HepG2 (cell line): Measurements from ENCODE around the gene MAML1. TPM values are rescaled to one million over a fixed set of nuclear protein-coding genes. Genes with fewer than 3 reads are reported as not detected.

Source experiments
- BATF2 ChIP-seq: sonication (generic); formaldehyde crosslinking; IDR thresholded peaks from 2 replicates; pipeline ENCODE4 v1.8.0; 2022; ENCODE audit warnings: mild to moderate bottlenecking, missing genetic modification reagents, moderate library complexity
- BCL6 ChIP-seq: IDR thresholded peaks from 2 replicates; pipeline ENCODE4 v1.6.1; 2016; ENCODE audit warnings: missing genetic modification reagents, missing compliant biosample characterization
- CENPX ChIP-seq: sonication (generic); formaldehyde crosslinking; IDR thresholded peaks from 2 replicates; pipeline ENCODE4 v1.9.0; 2021; ENCODE audit warnings: mild to moderate bottlenecking, missing genetic modification reagents, moderate library complexity
- CSRNP2 ChIP-seq: sonication (generic); formaldehyde crosslinking; conservative IDR thresholded peaks from 2 replicates; pipeline ENCODE4 v1.8.0; 2022; ENCODE audit warnings: low read depth, missing genetic modification reagents
- EP300 ChIP-seq, 3 experiments: sonication (generic) in 1 of 3; formaldehyde crosslinking in 1 of 3; IDR thresholded peaks; 2 replicates each; pipeline versions ENCODE4 v1.5.1 to v1.6.1; 2011 to 2020; ENCODE audit warnings: low read depth in 2 of 3, low read length in 2 of 3, borderline replicate concordance in 1 of 3, improper control_type of control experiment in 1 of 3, mild to moderate bottlenecking in 1 of 3, missing genetic modification reagents in 1 of 3, moderate library complexity in 1 of 3
- FIP1L1 ChIP-seq: fragments of 200-400 bp; formaldehyde crosslinking; IDR thresholded peaks from 2 replicates; pipeline ENCODE4 v1.6.1; 2018; ENCODE audit warnings: low read depth, mild to moderate bottlenecking, low read length, moderate library complexity, borderline replicate concordance; ENCODE audit not compliant: insufficient read depth
- GTF2F1 ChIP-seq: fragments of 150-350 bp; IDR thresholded peaks from 2 replicates; pipeline ENCODE4 v1.6.1; 2014; ENCODE audit warnings: low read length
- HOXA5 ChIP-seq: sonication (generic); formaldehyde crosslinking; IDR thresholded peaks from 2 replicates; pipeline ENCODE4 v1.4.0; 2020; ENCODE audit warnings: missing genetic modification reagents
- KLF15 ChIP-seq: sonication (generic); formaldehyde crosslinking; IDR thresholded peaks from 2 replicates; pipeline ENCODE4 v1.8.1; 2023; ENCODE audit warnings: borderline replicate concordance, mild to moderate bottlenecking, inconsistent platforms, missing genetic modification reagents, mixed read lengths
- MIER2 ChIP-seq: IDR thresholded peaks from 2 replicates; pipeline ENCODE4 v1.6.1; 2016; ENCODE audit warnings: missing biosample characterization, missing genetic modification reagents
- MXI1 ChIP-seq: IDR thresholded peaks from 3 replicates; pipeline ENCODE4 v1.6.1; 2012; ENCODE audit warnings: low read depth, low read length, inconsistent platforms, borderline replicate concordance
- NCOA2 ChIP-seq: sonication (generic); formaldehyde crosslinking; IDR thresholded peaks from 2 replicates; pipeline ENCODE4 v1.8.0; 2022; ENCODE audit warnings: inconsistent platforms
- ONECUT2 ChIP-seq: sonication (generic); formaldehyde crosslinking; IDR thresholded peaks from 2 replicates; pipeline ENCODE4 v1.4.0; 2020; ENCODE audit warnings: missing genetic modification reagents
- POGK ChIP-seq: sonication (generic); formaldehyde crosslinking; conservative IDR thresholded peaks from 2 replicates; pipeline ENCODE4 v1.8.0; 2022; ENCODE audit warnings: mild to moderate bottlenecking, moderate library complexity, missing genetic modification reagents
- POLR2AphosphoS5 ChIP-seq: IDR thresholded peaks from 2 replicates; pipeline ENCODE4 v1.6.1; 2012; ENCODE audit warnings: low read depth, low read length
- RARG ChIP-seq: sonication (generic); formaldehyde crosslinking; IDR thresholded peaks from 2 replicates; pipeline ENCODE4 v1.4.0; 2020; ENCODE audit warnings: low read depth, mild to moderate bottlenecking, missing genetic modification reagents
- RBM22 ChIP-seq: fragments of 200-400 bp; formaldehyde crosslinking; optimal IDR thresholded peaks from 2 replicates; pipeline ENCODE3; 2017; ENCODE audit warnings: mild to moderate bottlenecking, low read length, moderate library complexity
- SOX13 ChIP-seq, 3 experiments: fragments of 450-650 bp in 1 of 3; sonication (generic) in 1 of 3; formaldehyde crosslinking in 1 of 3; IDR thresholded peaks in 2 of 3; conservative IDR thresholded peaks in 1 of 3; 2 replicates each; pipeline versions ENCODE4 v1.5.0 to v1.6.1; 2016 to 2020; ENCODE audit warnings: antibody characterized with exemption in 1 of 3, mild to moderate bottlenecking in 1 of 3, missing compliant biosample characterization in 1 of 3, missing genetic modification reagents in 1 of 3, moderate library complexity in 1 of 3
- SP5 ChIP-seq: IDR thresholded peaks from 2 replicates; pipeline ENCODE4 v1.6.1; 2016; ENCODE audit warnings: low read depth, borderline replicate concordance
- ZNF3 ChIP-seq: IDR thresholded peaks from 2 replicates; pipeline ENCODE4 v1.7.0; 2017; ENCODE audit warnings: inconsistent platforms
- ZNF510 ChIP-seq: sonication (generic); formaldehyde crosslinking; IDR thresholded peaks from 2 replicates; pipeline ENCODE4 v1.4.0; 2020; ENCODE audit warnings: low read depth, mild to moderate bottlenecking, missing genetic modification reagents
- ZNF572 ChIP-seq: sonication (generic); formaldehyde crosslinking; IDR thresholded peaks from 2 replicates; pipeline ENCODE4 v1.5.1; 2020; ENCODE audit warnings: mild to moderate bottlenecking, missing genetic modification reagents
- ZNF652 ChIP-seq: IDR thresholded peaks from 2 replicates; pipeline ENCODE4 v1.6.1; 2016; ENCODE audit warnings: low read depth, borderline replicate concordance
- ZNF703 ChIP-seq: sonication (generic); formaldehyde crosslinking; IDR thresholded peaks from 2 replicates; pipeline ENCODE4 v1.5.1; 2020; ENCODE audit warnings: missing genetic modification reagents, mild to moderate bottlenecking, moderate library complexity, borderline replicate concordance
- ZNF749 ChIP-seq: sonication (generic); formaldehyde crosslinking; IDR thresholded peaks from 2 replicates; pipeline ENCODE4 v1.8.0; 2022; ENCODE audit warnings: mild to moderate bottlenecking, missing genetic modification reagents, moderate library complexity, borderline replicate concordance
- ZNF776 ChIP-seq: sonication (generic); formaldehyde crosslinking; IDR thresholded peaks from 2 replicates; pipeline ENCODE4 v1.4.0; 2020; ENCODE audit warnings: mild to moderate bottlenecking, missing genetic modification reagents
- ZNF790 ChIP-seq: sonication (generic); formaldehyde crosslinking; IDR thresholded peaks from 2 replicates; pipeline ENCODE4 v1.8.0; 2022; ENCODE audit warnings: missing genetic modification reagents, mild to moderate bottlenecking, borderline replicate concordance
- polyA plus RNA-seq, 8 experiments: library from polyadenylated mRNA; depleted of rRNA in 3 of 8; stranded (reverse) in 7 of 8; unstranded in 1 of 8; fragments of >200 nt; fragmentation: Illumina TruSeq in 4 of 8; extraction: Trizol in 4 of 8; gene quantifications; 2 replicates each; pipeline versions ENCODE4 v1.2.1 to v1.2.3, GENCODE V29; 2011 to 2016; ENCODE audit warnings: low read depth in 4 of 8, missing spikeins in 1 of 8, mixed read lengths in 1 of 8; ENCODE audit not compliant: insufficient read depth in 1 of 8
- total RNA-seq, 5 experiments: library from RNA; depleted of rRNA; stranded (reverse); fragments of >200 nt; fragmentation: Illumina TruSeq; extraction: Trizol; gene quantifications; 2 replicates each; pipeline ENCODE4 v1.2.3, GENCODE V29; 2016; ENCODE audit warnings: low read depth in 1 of 5

MAML1 gene
- total and polyA plus RNA-seq, 2 of the 13 experiments (the other 11 are each of a cell fraction or from before 2014, with no cell fraction given) = 10.0 to 10.8 TPM

GRCh38 chr5:179732412-179732917 is at the start of gene MAML1 (continued):
- TF ChIP-seq SP5 (CRISPR knock-in tag) (peak; percentile 32; the same call in 1 of the 2 replicates), CENPX (CRISPR knock-in tag) (no peak), POGK (CRISPR knock-in tag) (peak; percentile 37; the same call in 1 of the 2 replicates), ZNF703 (CRISPR knock-in tag) (no peak), ZNF652 (CRISPR knock-in tag) (no peak), ZNF510 (CRISPR knock-in tag) (no peak), ONECUT2 (no peak), GTF2F1 (0 out of 2 replicates have a peak, but pooled peaks have one; percentile 12), EP300 (IDR thresholded peaks at IDR 0.05; ENCODE audit: low read depth in 2 of 2, low read length in 2 of 2) (no peak), EP300 (CRISPR knock-in tag; IDR thresholded peaks at IDR 0.05; ENCODE audit: borderline replicate concordance) (no peak), POLR2AphosphoS5 (peak; percentile 77), BATF2 (no peak), MXI1 (peak; percentile 69; the same call in 1 of the 3 replicates), BCL6 (CRISPR knock-in tag) (peak; percentile 20; the same call in 1 of the 2 replicates), CSRNP2 (CRISPR knock-in tag) (no peak), SOX13 (IDR thresholded peaks at IDR 0.05) (no peak), SOX13 (CRISPR knock-in tag; conservative IDR thresholded peaks at IDR 0.05 in 1 of 2, IDR thresholded peaks at IDR 0.05 in 1 of 2) (peak in 1 of 2 experiments; percentile 14; a peak in 1 of 4 replicates), ZNF790 (no peak), MIER2 (CRISPR knock-in tag) (no peak), ZNF749 (CRISPR knock-in tag) (no peak), ZNF572 (CRISPR knock-in tag) (no peak), NCOA2 (CRISPR knock-in tag) (no peak), ZNF3 (CRISPR knock-in tag) (no peak), RARG (CRISPR knock-in tag) (no peak), KLF15 (CRISPR knock-in tag) (no peak), ZNF776 (no peak), RBM22 (no peak), HOXA5 (CRISPR knock-in tag) (no peak), FIP1L1 (0 out of 2 replicates have a peak, but pooled peaks have one; percentile 79)
